OCI-M1 (cell line): Measurements from ENCODE around the gene C19orf25.
"Not testable (repeated sequence)": the region's sequence is repeated elsewhere in the genome, so short reads cannot be mapped to it uniquely, and the experiment has no call there.

Experiments
- DNase-seq: peaks from one replicate; lab custom pipeline; 2025; lab: John Stamatoyannopoulos, UW

C19orf25 gene

GRCh38 chr19:1478934-1479707, at the start of gene C19orf25:
Gene C19orf25 (minus strand): TSS chr19:1479215. CDS start chr19:1478903, 312 bp downstream.
- peak; percentile 94 for DNase-seq

- DNase-seq, result no peak
These were observed 48.8 kb upstream of the C19orf25 start for GRCh38 chr19:1527650-1528309.

- no peak for DNase-seq
These were observed 48.1 kb upstream of the C19orf25 start for GRCh38 chr19:1526979-1527649.

- no peak for DNase-seq
These were observed 47.2 kb upstream of the C19orf25 start for GRCh38 chr19:1526066-1526778.

GRCh38 chr19:1525343-1525742, 46.3 kb upstream of the C19orf25 start:
- DNase-seq, result no peak

- DNase-seq, result no peak
These were observed 45.9 kb upstream of the C19orf25 start for GRCh38 chr19:1524972-1525325.

- no peak for DNase-seq
These were observed 45.4 kb upstream of the C19orf25 start for GRCh38 chr19:1524287-1524971.

- no peak for DNase-seq
These were observed 44.6 kb upstream of the C19orf25 start, which contains the start of gene PLK5 for GRCh38 chr19:1523412-1524286. Gene PLK5 (plus strand): TSS chr19:1524077. CDS start chr19:1526997, 2,920 bp downstream.

GRCh38 chr19:1522838-1523237, 43.8 kb upstream of the C19orf25 start:
- DNase-seq, result no peak

- no peak for DNase-seq
These were observed 43.0 kb upstream of the C19orf25 start for GRCh38 chr19:1522061-1522460.

GRCh38 chr19:1521636-1522035, 42.6 kb upstream of the C19orf25 start:
- no peak for DNase-seq

GRCh38 chr19:1520203-1520780, 41.3 kb upstream of the C19orf25 start:
- DNase-seq, result no peak

GRCh38 chr19:1519802-1520201, 40.8 kb upstream of the C19orf25 start:
- DNase-seq, result not testable (repeated sequence)

GRCh38 chr19:1518471-1518870, 39.5 kb upstream of the C19orf25 start:
- DNase-seq, result no peak

- DNase-seq, result no peak
These were observed 37.4 kb upstream of the C19orf25 start for GRCh38 chr19:1516395-1516753.

GRCh38 chr19:1514986-1515721, 36.1 kb upstream of the C19orf25 start:
- no peak for DNase-seq

- DNase-seq, result no peak
These were observed 35.3 kb upstream of the C19orf25 start for GRCh38 chr19:1514295-1514661.

- DNase-seq, result peak; percentile 73
These were observed 34.7 kb upstream of the C19orf25 start for GRCh38 chr19:1513499-1514294.
